Neural progenitor cell (in vitro differentiated cells): ENCODE measurements around the gene PAFAH2. TPM values are rescaled to one million over a fixed set of nuclear protein-coding genes. Genes with fewer than 3 reads are reported as not detected.
A peak's percentile ranks its signal among the peaks of the same experiment; 100 is the strongest.

Experiments
- DNase-seq: peaks from one replicate; pipeline ENCODE4 v3.0.0-alpha.2; 2016; ENCODE audit warnings: low spot score
- H2AFZ ChIP-seq: fragments of 200-600 bp; sonication (generic); replicated peaks from 2 replicates; pipeline ENCODE4 v1.6.1; 2016; ENCODE audit warnings: antibody characterized with exemption
- H3F3A ChIP-seq: fragments of 200-600 bp; sonication (generic); 2 replicates; pipeline ENCODE4 v1.6.1; 2016; ENCODE audit warnings: antibody characterized with exemption, low read depth
- H3K27ac ChIP-seq: fragments of 200-600 bp; sonication (generic); 2 replicates; pipeline ENCODE4 v1.5.1; 2016; ENCODE audit warnings: mild to moderate bottlenecking
- H3K27me3 ChIP-seq: fragments of 200-600 bp; sonication (generic); 2 replicates; pipeline ENCODE4 v1.6.1; 2016; ENCODE audit warnings: mild to moderate bottlenecking, moderate library complexity
- H3K36me3 ChIP-seq: fragments of 200-600 bp; sonication (generic); 2 replicates; pipeline ENCODE4 v1.5.1; 2016
- H3K4me1 ChIP-seq: fragments of 200-600 bp; sonication (generic); 2 replicates; pipeline ENCODE4 v1.6.1; 2016; ENCODE audit warnings: mixed run types
- H3K4me2 ChIP-seq: fragments of 200-600 bp; sonication (generic); 2 replicates; pipeline ENCODE4 v1.6.1; 2016
- H3K4me3 ChIP-seq: fragments of 200-600 bp; sonication (generic); 2 replicates; pipeline ENCODE4 v1.5.1; 2016
- H3K79me2 ChIP-seq: fragments of 200-600 bp; sonication (generic); 2 replicates; pipeline ENCODE4 v1.6.1; 2016; ENCODE audit warnings: low read depth
- H3K9ac ChIP-seq: fragments of 200-600 bp; sonication (generic); 2 replicates; pipeline ENCODE4 v1.6.1; 2016
- H3K9me3 ChIP-seq: fragments of 200-600 bp; sonication (generic); 2 replicates; pipeline ENCODE4 v1.5.1; 2016; ENCODE audit warnings: low read depth
- H4K20me1 ChIP-seq: fragments of 200-600 bp; sonication (generic); 2 replicates; pipeline ENCODE4 v1.6.1; 2016; ENCODE audit warnings: low read depth
- H3K27ac Mint-ChIP-seq: 3 replicates; pipeline ENCODE4 v1.8.0; 2021; ENCODE audit warnings: mixed read lengths
- H3K27me3 Mint-ChIP-seq: 2 replicates; pipeline ENCODE4 v1.8.0; 2022; ENCODE audit warnings: low read depth, mild to moderate bottlenecking, inconsistent platforms, moderate library complexity, mixed read lengths; ENCODE audit not compliant: insufficient read depth
- H3K36me3 Mint-ChIP-seq: 3 replicates; pipeline ENCODE4 v1.8.0; 2021; ENCODE audit warnings: mixed read lengths
- H3K4me1 Mint-ChIP-seq: 3 replicates; pipeline ENCODE4 v1.8.0; 2021; ENCODE audit warnings: mixed read lengths
- H3K4me3 Mint-ChIP-seq: 3 replicates; pipeline ENCODE4 v1.8.0; 2021; ENCODE audit warnings: mild to moderate bottlenecking, moderate library complexity, mixed read lengths
- H3K9me3 Mint-ChIP-seq: 3 replicates; pipeline ENCODE4 v1.8.0; 2020; ENCODE audit warnings: mixed read lengths
- CTCF ChIP-seq: fragments of 200-600 bp; sonication (generic); IDR thresholded peaks from 2 replicates; pipeline ENCODE4 v1.5.1; 2017; ENCODE audit warnings: antibody characterized with exemption, mild to moderate bottlenecking
- EZH2 ChIP-seq: fragments of 200-600 bp; sonication (generic); IDR thresholded peaks from 2 replicates; pipeline ENCODE4 v1.6.1; 2017; ENCODE audit warnings: antibody characterized with exemption, mild to moderate bottlenecking, moderate library complexity
- EZH2phosphoT487 ChIP-seq: fragments of 200-600 bp; sonication (generic); IDR thresholded peaks from 2 replicates; pipeline ENCODE4 v1.6.1; 2017; ENCODE audit warnings: antibody characterized with exemption
- total RNA-seq: library from RNA; depleted of rRNA; stranded (reverse); fragments of >200 nt; gene quantifications from 2 replicates; pipeline ENCODE4 v1.2.3, GENCODE V29; 2015; ENCODE audit warnings: low replicate concordance

PAFAH2 gene
- total RNA-seq, 1 donor from 2014 or later = 18.2 TPM

- no peaks in the 10 kb centered on the region for H3K36me3 ChIP-seq
- H3K36me3 Mint-ChIP-seq = no peaks in the 10 kb centered on the region
- peak within 1 kb of the TSS; percentile 70 for H3K4me2 ChIP-seq
- H3K4me1 ChIP-seq = peaks cover 10% of the 10 kb centered on the region
- no peaks in the 10 kb centered on the region for H4K20me1 ChIP-seq
- no peak for TF ChIP-seq EZH2phosphoT487
- no peak for TF ChIP-seq EZH2
- TF ChIP-seq CTCF = no peak
- no peak within 1 kb of the TSS for H3K9ac ChIP-seq
- H3K4me1 Mint-ChIP-seq = peaks cover 62% of the 10 kb centered on the region
- no peaks in the 10 kb centered on the region for H3K9me3 Mint-ChIP-seq
- no peaks in the 10 kb centered on the region for H3K27me3 ChIP-seq
- H3K27ac ChIP-seq = no peak within 1 kb of the TSS
- peak within 1 kb of the TSS; percentile 87 for H3K27ac Mint-ChIP-seq
- peak; percentile 91 for DNase-seq
- H2AFZ ChIP-seq = peak within 1 kb of the TSS; percentile 59
- no peaks in the 10 kb centered on the region for H3K9me3 ChIP-seq
- peak within 1 kb of the TSS; percentile 44 for H3K4me3 ChIP-seq
- peaks cover 5% of the 10 kb centered on the region for H3K27me3 Mint-ChIP-seq
- H3K4me3 Mint-ChIP-seq = peak within 1 kb of the TSS; percentile 81
- H3F3A ChIP-seq = no peaks in the 10 kb centered on the region
- no peaks in the 10 kb centered on the region for H3K79me2 ChIP-seq
These were observed 24.0 kb upstream of the PAFAH2 start, which contains the start of gene EXTL1 for GRCh38 chr1:26021647-26022403. TSS of gene EXTL1 (plus strand) at chr1:26021775. CDS start at chr1:26022647, 872 bp downstream.

GRCh38 chr1:26020941-26021646, 23.2 kb upstream of the PAFAH2 start:
- H3K4me1 Mint-ChIP-seq = peaks cover 69% of the 10 kb centered on the region
- DNase-seq = no peak
- no peaks in the 10 kb centered on the region for H3K36me3 ChIP-seq
- H3K79me2 ChIP-seq = no peaks in the 10 kb centered on the region
- no peaks in the 10 kb centered on the region for H4K20me1 ChIP-seq
- H3K27me3 Mint-ChIP-seq = peaks cover 5% of the 10 kb centered on the region
- H3K9me3 ChIP-seq = no peaks in the 10 kb centered on the region
- peaks cover 16% of the 10 kb centered on the region for H3K4me1 ChIP-seq
- peak overlapping the region; percentile 70 for H3K4me2 ChIP-seq
- peak overlapping the region; percentile 59 for H2AFZ ChIP-seq
- no peaks in the 10 kb centered on the region for H3K36me3 Mint-ChIP-seq
- H3K9ac ChIP-seq = no peak overlapping the region
- H3K9me3 Mint-ChIP-seq = no peaks in the 10 kb centered on the region
- H3K4me3 Mint-ChIP-seq = peak overlapping the region; percentile 81
- H3K27me3 ChIP-seq = no peaks in the 10 kb centered on the region
- TF ChIP-seq EZH2phosphoT487 (no peak), EZH2 (no peak), CTCF (no peak)
- H3K27ac ChIP-seq = no peak overlapping the region
- peak overlapping the region; percentile 87 for H3K27ac Mint-ChIP-seq
- H3F3A ChIP-seq = no peaks in the 10 kb centered on the region
- no peak overlapping the region for H3K4me3 ChIP-seq

- Histone ChIP-seq H4K20me1 (no peaks in the 10 kb centered on the region), H3K9me3 (no peaks in the 10 kb centered on the region), H3F3A (no peaks in the 10 kb centered on the region), H3K27me3 (no peaks in the 10 kb centered on the region), H3K4me2 (no peak overlapping the region), H3K4me3 (no peak overlapping the region), H3K27ac (no peak overlapping the region), H2AFZ (no peak overlapping the region), H3K9ac (no peak overlapping the region), H3K79me2 (no peaks in the 10 kb centered on the region), H3K4me1 (peaks cover 16% of the 10 kb centered on the region), H3K36me3 (no peaks in the 10 kb centered on the region)
- peak overlapping the region; percentile 7 for H3K4me3 Mint-ChIP-seq
- peaks cover 70% of the 10 kb centered on the region for H3K4me1 Mint-ChIP-seq
- DNase-seq = no peak
- no peaks in the 10 kb centered on the region for H3K9me3 Mint-ChIP-seq
- H3K36me3 Mint-ChIP-seq = no peaks in the 10 kb centered on the region
- peaks cover 5% of the 10 kb centered on the region for H3K27me3 Mint-ChIP-seq
- TF ChIP-seq EZH2phosphoT487 (no peak), EZH2 (no peak), CTCF (no peak)
- peak overlapping the region; percentile 6 for H3K27ac Mint-ChIP-seq
These were observed 22.5 kb upstream of the PAFAH2 start for GRCh38 chr1:26020330-26020768.
